Glutamatergic neuron (in vitro differentiated cells): Measurements from ENCODE around the gene SENP2. TPM values are rescaled to one million over a fixed set of nuclear protein-coding genes. Genes with fewer than 3 reads are reported as not detected.
"Not testable (repeated sequence)": the region's sequence is repeated elsewhere in the genome, so short reads cannot be mapped to it uniquely, and the experiment has no call there.

Source experiments
- DNase-seq: peaks from one replicate; pipeline ENCODE4 v3.0.0; 2022
- H3K27ac Mint-ChIP-seq: one replicate; pipeline ENCODE4 v1.8.0; 2020; ENCODE audit warnings: mild to moderate bottlenecking, mixed read lengths, inconsistent platforms; ENCODE audit not compliant: unreplicated experiment
- H3K27me3 Mint-ChIP-seq: one replicate; pipeline ENCODE4 v1.8.0; 2020; ENCODE audit warnings: mild to moderate bottlenecking, moderate library complexity, mixed read lengths, inconsistent platforms; ENCODE audit not compliant: unreplicated experiment
- H3K36me3 Mint-ChIP-seq: one replicate; pipeline ENCODE4 v1.8.0; 2020; ENCODE audit warnings: mild to moderate bottlenecking, mixed read lengths, inconsistent platforms; ENCODE audit not compliant: unreplicated experiment
- H3K4me1 Mint-ChIP-seq: one replicate; pipeline ENCODE4 v1.8.0; 2020; ENCODE audit warnings: mild to moderate bottlenecking, low read depth, mixed read lengths, inconsistent platforms; ENCODE audit not compliant: unreplicated experiment
- H3K4me3 Mint-ChIP-seq: one replicate; pipeline ENCODE4 v1.8.0; 2020; ENCODE audit warnings: mild to moderate bottlenecking, mixed read lengths, inconsistent platforms; ENCODE audit not compliant: unreplicated experiment
- H3K9me3 Mint-ChIP-seq: one replicate; pipeline ENCODE4 v1.8.0; 2020; ENCODE audit warnings: mild to moderate bottlenecking, moderate library complexity, mixed read lengths, inconsistent platforms; ENCODE audit not compliant: unreplicated experiment
- total RNA-seq: library from RNA; stranded (reverse); fragmentation: NEBNext Ultra II Directional; extraction: Animal tissue kit (Norgen Biotek cat#: 25700); gene quantifications from one replicate; pipeline ENCODE4 v1.2.1, GENCODE V29; 2021; ENCODE audit not compliant: unreplicated experiment
- TF ChIP-seq, protein P1 (sequence below): fragments of 200-600 bp; sonication (generic); IDR thresholded peaks from one replicate; pipeline ENCODE4 v1.5.0; 2021; ENCODE audit not compliant: partially characterized antibody, unreplicated experiment

SENP2 gene
- total RNA-seq, 1 donor from 2014 or later = 54.6 TPM

DNA sequence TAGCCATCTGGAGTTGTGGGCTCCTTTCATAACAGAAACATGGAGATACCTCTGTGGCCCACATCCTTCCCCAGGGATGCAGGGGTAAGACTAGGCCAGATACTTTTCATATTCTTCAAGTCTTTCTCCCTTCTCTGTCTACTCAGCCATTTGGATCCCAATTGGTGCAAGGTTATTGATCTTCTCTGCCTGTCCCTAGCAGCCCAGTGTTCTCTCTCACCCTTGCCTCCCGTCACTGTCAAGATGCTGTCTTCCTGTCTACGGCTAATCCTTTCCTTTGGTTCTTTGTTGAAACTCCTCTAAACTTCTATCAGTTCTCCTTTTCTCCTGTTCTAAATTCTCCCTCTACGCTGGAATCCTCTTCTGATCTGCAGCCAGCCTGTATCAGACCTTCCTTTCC is 51.3 kb downstream of the SENP2 start:
- peaks cover 5% of the 10 kb centered on the region for H3K27me3 Mint-ChIP-seq
- peak overlapping the region; percentile 3 for H3K27ac Mint-ChIP-seq
- H3K36me3 Mint-ChIP-seq = no peaks in the 10 kb centered on the region
- peaks cover 4% of the 10 kb centered on the region for H3K9me3 Mint-ChIP-seq
- no peak overlapping the region for H3K4me3 Mint-ChIP-seq
- DNase-seq = no peak
- H3K4me1 Mint-ChIP-seq = peaks cover 8% of the 10 kb centered on the region
- TF ChIP-seq, protein P1, sequence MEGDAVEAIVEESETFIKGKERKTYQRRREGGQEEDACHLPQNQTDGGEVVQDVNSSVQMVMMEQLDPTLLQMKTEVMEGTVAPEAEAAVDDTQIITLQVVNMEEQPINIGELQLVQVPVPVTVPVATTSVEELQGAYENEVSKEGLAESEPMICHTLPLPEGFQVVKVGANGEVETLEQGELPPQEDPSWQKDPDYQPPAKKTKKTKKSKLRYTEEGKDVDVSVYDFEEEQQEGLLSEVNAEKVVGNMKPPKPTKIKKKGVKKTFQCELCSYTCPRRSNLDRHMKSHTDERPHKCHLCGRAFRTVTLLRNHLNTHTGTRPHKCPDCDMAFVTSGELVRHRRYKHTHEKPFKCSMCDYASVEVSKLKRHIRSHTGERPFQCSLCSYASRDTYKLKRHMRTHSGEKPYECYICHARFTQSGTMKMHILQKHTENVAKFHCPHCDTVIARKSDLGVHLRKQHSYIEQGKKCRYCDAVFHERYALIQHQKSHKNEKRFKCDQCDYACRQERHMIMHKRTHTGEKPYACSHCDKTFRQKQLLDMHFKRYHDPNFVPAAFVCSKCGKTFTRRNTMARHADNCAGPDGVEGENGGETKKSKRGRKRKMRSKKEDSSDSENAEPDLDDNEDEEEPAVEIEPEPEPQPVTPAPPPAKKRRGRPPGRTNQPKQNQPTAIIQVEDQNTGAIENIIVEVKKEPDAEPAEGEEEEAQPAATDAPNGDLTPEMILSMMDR = no peak

DNA sequence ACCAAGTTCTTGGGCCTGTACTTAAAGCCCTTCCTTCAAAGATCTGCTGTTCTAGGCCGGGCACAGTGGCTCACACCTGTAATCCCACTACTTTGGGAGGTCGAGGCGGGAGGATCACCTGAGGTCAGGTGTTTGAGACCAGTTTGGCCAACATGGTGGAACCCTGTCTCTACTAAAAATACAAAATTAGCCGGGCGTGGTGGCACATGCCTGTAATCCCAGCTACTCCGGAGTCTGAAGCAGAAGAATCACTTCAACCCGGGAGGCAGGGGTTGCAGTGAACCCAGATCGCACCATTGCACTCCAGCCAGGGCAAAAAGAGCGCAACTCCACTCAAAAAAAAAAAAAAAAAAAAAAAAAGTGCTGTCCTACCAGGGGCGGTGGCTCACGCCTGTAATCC is 52.6 kb downstream of the SENP2 start:
- H3K4me1 Mint-ChIP-seq, H3K27me3 Mint-ChIP-seq, H3K27ac Mint-ChIP-seq, H3K36me3 Mint-ChIP-seq, DNase-seq, H3K4me3 Mint-ChIP-seq, H3K9me3 Mint-ChIP-seq: not testable (repeated sequence)

DNA sequence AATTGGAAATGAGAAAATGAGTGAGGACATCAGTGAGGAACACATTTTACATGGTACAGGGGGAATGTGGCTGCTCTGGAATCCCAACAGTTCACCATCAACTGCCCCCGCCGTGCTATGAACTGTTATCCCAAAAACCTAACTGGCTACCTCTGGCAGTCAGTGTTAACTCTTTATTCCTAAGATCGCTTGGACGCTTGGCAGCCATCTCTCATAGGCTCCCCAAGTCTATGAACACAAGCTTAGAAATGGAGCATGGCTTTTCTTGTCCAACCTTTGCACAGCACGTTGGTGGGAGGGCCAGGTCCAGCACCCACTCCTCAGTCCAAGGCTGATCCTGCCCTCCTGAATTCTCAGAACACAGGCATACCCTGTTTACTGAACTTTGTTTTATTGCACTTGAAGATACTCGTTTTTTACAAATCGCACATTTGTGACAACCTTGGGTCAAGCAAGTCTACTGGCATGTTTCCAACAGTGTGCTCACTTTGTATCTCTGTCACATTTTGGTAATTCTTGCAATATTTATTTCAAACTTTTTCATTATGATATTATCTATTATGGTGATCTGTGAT is 53.6 kb downstream of the SENP2 start:
- Mint-ChIP-seq H3K27ac (no peak overlapping the region), H3K4me3 (no peak overlapping the region), H3K9me3 (peaks cover 4% of the 10 kb centered on the region), H3K27me3 (peaks cover 5% of the 10 kb centered on the region), H3K36me3 (no peaks in the 10 kb centered on the region), H3K4me1 (peaks cover 8% of the 10 kb centered on the region)
- TF ChIP-seq, protein P1 = no peak
- DNase-seq = no peak

DNA sequence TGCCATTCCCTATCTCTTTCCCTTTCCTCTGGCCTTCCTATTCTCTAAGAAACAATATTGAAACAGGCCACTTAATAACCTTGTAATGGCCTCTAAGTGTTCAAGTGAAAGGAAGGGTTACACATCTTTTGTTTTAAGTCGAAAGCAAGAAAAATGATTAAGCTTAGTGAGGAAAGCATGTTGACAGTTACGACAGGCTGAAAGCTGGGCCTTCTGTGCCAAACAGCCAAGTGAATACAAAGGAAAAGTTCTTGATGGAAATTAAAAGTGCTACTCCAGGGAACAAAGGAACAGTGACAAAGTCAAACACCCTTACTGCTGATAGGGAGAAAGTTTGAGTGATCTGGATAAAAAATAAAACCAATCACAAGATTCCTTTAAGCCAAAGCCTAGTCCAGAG is 54.2 kb downstream of the SENP2 start:
- H3K36me3 Mint-ChIP-seq = peaks cover 2% of the 10 kb centered on the region
- DNase-seq = no peak
- H3K4me3 Mint-ChIP-seq = no peak overlapping the region
- H3K27me3 Mint-ChIP-seq = peaks cover 5% of the 10 kb centered on the region
- H3K4me1 Mint-ChIP-seq = peaks cover 12% of the 10 kb centered on the region
- TF ChIP-seq, protein P1 = no peak
- H3K9me3 Mint-ChIP-seq = peaks cover 4% of the 10 kb centered on the region
- H3K27ac Mint-ChIP-seq = no peak overlapping the region

DNA sequence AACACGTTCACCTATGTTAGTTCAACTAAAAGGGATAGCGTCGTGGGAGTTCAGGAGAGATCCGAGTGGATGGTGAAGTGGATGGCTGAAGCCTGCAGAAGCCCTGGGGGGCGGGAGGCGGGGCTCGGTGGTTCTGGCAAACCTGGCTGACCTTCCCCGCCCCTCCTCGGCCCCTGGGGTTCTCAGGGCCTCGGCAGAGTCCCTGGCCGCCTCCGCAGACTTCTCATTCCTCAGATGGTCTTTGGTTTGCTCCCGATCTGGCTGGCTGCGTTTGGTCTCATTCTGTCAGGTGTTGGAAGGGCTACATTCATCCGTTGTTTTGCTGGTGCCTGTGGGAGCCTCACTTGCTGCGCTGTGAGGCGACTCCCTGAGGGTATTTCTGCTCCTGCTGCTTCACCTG is 59.1 kb downstream of the SENP2 start:
- Mint-ChIP-seq H3K4me3 (peak overlapping the region; percentile 75), H3K4me1 (peaks cover 21% of the 10 kb centered on the region), H3K27ac (peak overlapping the region; percentile 88), H3K36me3 (peaks cover 10% of the 10 kb centered on the region)
- H3K9me3 Mint-ChIP-seq, H3K27me3 Mint-ChIP-seq: not testable (repeated sequence)
- DNase-seq = peak; percentile 36

DNA sequence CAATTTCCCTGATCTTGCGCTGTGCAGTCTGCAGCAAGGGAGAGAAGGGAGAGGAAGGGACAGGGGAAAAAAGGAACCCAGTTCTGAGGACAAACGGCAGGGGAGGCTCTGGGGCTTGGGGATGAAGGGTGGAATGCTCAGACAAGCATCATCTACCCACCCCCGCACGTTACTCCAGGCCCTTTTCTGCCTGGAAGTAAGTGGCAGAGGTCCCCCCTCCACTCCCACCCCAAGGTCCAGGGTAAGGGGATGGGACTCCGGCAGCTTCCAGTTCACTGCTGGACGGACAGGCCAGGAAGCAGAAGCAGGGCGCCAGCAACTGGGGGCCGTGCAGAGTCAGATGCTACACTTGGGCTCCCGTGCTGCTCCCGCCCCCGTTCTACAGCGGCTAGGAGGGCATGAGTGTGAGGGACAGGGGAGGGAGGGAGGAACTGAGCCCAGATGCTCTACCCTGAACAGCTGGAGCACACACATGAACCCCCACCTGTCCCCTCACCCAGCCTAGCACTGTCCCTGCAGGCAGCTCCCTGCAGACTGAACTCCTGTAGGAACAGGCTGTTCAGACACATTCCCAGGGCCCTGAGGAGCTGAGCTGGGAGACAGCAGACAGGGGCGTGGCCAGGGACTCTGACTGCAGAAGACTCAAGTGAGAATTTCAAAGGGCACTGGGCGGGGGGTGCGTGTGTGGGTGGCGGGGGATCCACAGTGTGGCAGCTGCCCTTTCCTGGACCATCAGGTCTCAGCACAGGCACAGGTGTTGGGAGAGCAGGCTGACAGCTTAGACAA is 59.7 kb downstream of the SENP2 start:
- Mint-ChIP-seq H3K36me3 (peaks cover 10% of the 10 kb centered on the region), H3K27ac (peak overlapping the region; percentile 88), H3K27me3 (peaks cover 9% of the 10 kb centered on the region), H3K9me3 (peaks cover 5% of the 10 kb centered on the region), H3K4me3 (peak overlapping the region; percentile 46), H3K4me1 (peaks cover 19% of the 10 kb centered on the region)
- DNase-seq = peak; percentile 73
- TF ChIP-seq, protein P1 = no peak
